HL-60 (cell line): Measurements from ENCODE around the gene ITGAE.

ENCODE experiments used
- DNase-seq, 2 experiments: peaks; one replicate each; pipeline ENCODE4 v3.0.0-alpha.2; 2010 to 2020; ENCODE audit warnings: low read depth in 1 of 2, low spot score in 1 of 2
- H3K27ac ChIP-seq: fragments of 250-450 bp; sonication (Bioruptor Pico); replicated peaks from 2 replicates; pipeline ENCODE4 v1.5.1; 2020; ENCODE audit warnings: mild to moderate bottlenecking, moderate library complexity
- H3K27me3 ChIP-seq: fragments of 250-450 bp; sonication (Bioruptor Pico); 2 replicates; pipeline ENCODE4 v1.5.1; 2021; ENCODE audit warnings: mild to moderate bottlenecking, moderate library complexity; ENCODE audit not compliant: insufficient read depth, poor library complexity, severe bottlenecking
- H3K4me3 ChIP-seq: replicated peaks from 2 replicates; pipeline ENCODE4 v1.5.1; 2011; ENCODE audit warnings: mild to moderate bottlenecking, control low read depth, low read length; ENCODE audit not compliant: insufficient read depth
- CTCF ChIP-seq: IDR thresholded peaks from one replicate; pipeline ENCODE4 v1.5.1; 2011; ENCODE audit warnings: low read length, control low read depth, inconsistent platforms; ENCODE audit not compliant: insufficient read depth
- GABPA ChIP-seq: IDR thresholded peaks from 2 replicates; pipeline ENCODE4 v1.6.1; 2012; ENCODE audit warnings: low read depth
- POLR2AphosphoS5 ChIP-seq: IDR thresholded peaks from 2 replicates; pipeline ENCODE4 v1.6.1; 2012; ENCODE audit warnings: low read depth
- REST ChIP-seq: IDR thresholded peaks from 2 replicates; pipeline ENCODE4 v1.6.1; 2012; ENCODE audit warnings: low read depth; ENCODE audit not compliant: insufficient replicate concordance
- SPI1 ChIP-seq: IDR thresholded peaks from 2 replicates; pipeline ENCODE4 v1.6.1; 2012; ENCODE audit warnings: low read depth, mild to moderate bottlenecking, borderline replicate concordance

Gene ITGAE

DNA sequence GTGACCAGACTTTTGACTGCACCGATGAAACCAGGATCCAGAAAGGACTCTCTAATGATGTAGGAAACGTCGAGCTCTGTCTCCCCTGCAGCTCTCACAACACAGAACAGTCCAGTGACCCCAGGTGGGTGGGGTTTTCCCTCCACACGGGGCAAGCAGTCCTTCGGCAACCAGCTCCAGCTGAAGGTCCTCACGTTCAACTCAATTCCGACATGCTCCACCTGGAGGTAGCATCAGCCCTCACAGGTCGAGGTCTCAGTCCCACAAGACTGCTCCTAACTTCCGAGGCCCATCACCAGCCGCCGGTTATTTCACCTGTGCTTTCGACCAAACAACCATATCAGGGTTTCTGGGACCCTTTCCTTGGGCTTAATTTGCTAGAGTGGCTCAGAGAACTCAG, 28.2 kb downstream of the ITGAE start:
- Histone ChIP-seq H3K27ac (no peak overlapping the region), H3K4me3 (no peak overlapping the region), H3K27me3 (no peaks in the 10 kb centered on the region)
- TF ChIP-seq SPI1 (no peak), CTCF (no peak), GABPA (no peak)
- no peak for DNase-seq

DNA sequence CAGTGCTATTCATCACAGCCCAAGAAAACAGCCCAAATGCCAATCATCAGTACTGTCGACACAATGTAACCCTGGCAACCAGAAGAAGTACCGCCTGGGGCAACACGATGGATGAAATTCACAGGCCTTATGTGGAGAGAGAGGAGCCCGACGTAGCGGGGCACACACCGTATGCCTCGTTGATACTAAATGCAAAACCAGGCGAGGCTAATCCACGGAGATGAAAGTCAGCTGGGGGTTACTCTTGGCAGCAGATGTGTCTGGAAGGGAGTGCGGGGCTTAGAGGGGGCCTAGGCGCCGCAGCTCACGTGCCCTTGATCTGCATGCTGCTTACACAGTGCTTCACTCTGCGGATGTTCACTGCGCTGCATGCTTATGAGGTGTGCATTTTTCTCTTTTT, 29.8 kb downstream of the ITGAE start:
- no peak for TF ChIP-seq GABPA
- no peak for TF ChIP-seq CTCF
- TF ChIP-seq POLR2AphosphoS5 = no peak
- no peak for TF ChIP-seq REST
- no peak for TF ChIP-seq SPI1
- H3K27ac ChIP-seq = no peak overlapping the region

GRCh38 chr17:3770466-3770865, 30.5 kb downstream of the ITGAE start:
- TF ChIP-seq GABPA = no peak
- no peak for TF ChIP-seq SPI1
- H3K4me3 ChIP-seq = no peak overlapping the region
- no peak for DNase-seq
- no peak overlapping the region for H3K27ac ChIP-seq
- no peaks in the 10 kb centered on the region for H3K27me3 ChIP-seq

More for the DNA sequence above, 29.8 kb downstream of the ITGAE start:
- no peak for DNase-seq
- no peaks in the 10 kb centered on the region for H3K27me3 ChIP-seq
- H3K4me3 ChIP-seq = no peak overlapping the region

GRCh38 chr17:3768769-3769168, 32.2 kb downstream of the ITGAE start:
- H3K27ac ChIP-seq = no peak overlapping the region
- no peaks in the 10 kb centered on the region for H3K27me3 ChIP-seq
- no peak for DNase-seq
- H3K4me3 ChIP-seq = no peak overlapping the region
- TF ChIP-seq CTCF = no peak
- no peak for TF ChIP-seq SPI1
- no peak for TF ChIP-seq REST
- no peak for TF ChIP-seq POLR2AphosphoS5
- no peak for TF ChIP-seq GABPA
